ENCODE results near the gene PTMA. TPM values are rescaled to one million over a fixed set of nuclear protein-coding genes. Genes with fewer than 3 reads are reported as not detected.
"Not testable (repeated sequence)": the region's sequence is repeated elsewhere in the genome, so short reads cannot be mapped to it uniquely, and the experiment has no call there.

Gene PTMA
- polyA plus RNA-seq, 4 donors: 1,019 to 2,156 (median 1,113) TPM

GRCh38 chr2:231745303-231746038 lies 37.1 kb downstream of the PTMA start:
- FAIRE-seq: no peak
- H3K4me3 ChIP-seq (ENCODE audit: low read depth in 1 of 3, low read length in 3 of 3): no peak overlapping the region
- no peaks in the 10 kb centered on the region for H3K36me3 ChIP-seq (ENCODE audit: control insufficient read depth in 3 of 3, insufficient read depth in 2 of 3, low read depth in 1 of 3, low read length in 3 of 3)
- H3K9me3 ChIP-seq (ENCODE audit: control insufficient read depth in 2 of 2, insufficient read depth in 1 of 2, low read depth in 1 of 2, low read length in 1 of 2): no peaks in the 10 kb centered on the region
- H3K4me1 ChIP-seq (ENCODE audit: control insufficient read depth in 3 of 3, insufficient read depth in 2 of 3, low read depth in 1 of 3, low read length in 2 of 3): no peaks in the 10 kb centered on the region
- H3K27me3 ChIP-seq (ENCODE audit: control insufficient read depth in 3 of 3, insufficient read depth in 3 of 3, low read length in 3 of 3): no peaks in the 10 kb centered on the region
- WGBS, 3 donors: 80 to 87% (median 86%) methylated on average over 6 of the region's 6 CpGs
- H3K27ac ChIP-seq (ENCODE audit: low read depth in 1 of 3, low read length in 2 of 3): no peak overlapping the region
- DNase-seq: no peak

- H3K27ac ChIP-seq (ENCODE audit: low read depth in 1 of 3, low read length in 2 of 3); H3K4me1 ChIP-seq (ENCODE audit: control insufficient read depth in 3 of 3, insufficient read depth in 2 of 3, low read depth in 1 of 3, low read length in 2 of 3); FAIRE-seq; H3K27me3 ChIP-seq (ENCODE audit: control insufficient read depth in 3 of 3, insufficient read depth in 3 of 3, low read length in 3 of 3); H3K9me3 ChIP-seq (ENCODE audit: control insufficient read depth in 2 of 2, insufficient read depth in 1 of 2, low read depth in 1 of 2, low read length in 1 of 2); H3K4me3 ChIP-seq (ENCODE audit: low read depth in 1 of 3, low read length in 3 of 3); H3K36me3 ChIP-seq (ENCODE audit: control insufficient read depth in 3 of 3, insufficient read depth in 2 of 3, low read depth in 1 of 3, low read length in 3 of 3): not testable (repeated sequence)
- DNase-seq: peak in 1 of 2 donors; percentile 25
- 51 to 71% (median 62%) methylated on average over 6 of the region's 6 CpGs for WGBS, 3 donors
Measured at GRCh38 chr2:231748153-231748896, 40.0 kb downstream of the PTMA start.

GRCh38 chr2:231749016-231749415 lies 40.7 kb downstream of the PTMA start:
- not testable (repeated sequence) for H3K36me3 ChIP-seq (ENCODE audit: control insufficient read depth in 3 of 3, insufficient read depth in 2 of 3, low read depth in 1 of 3, low read length in 3 of 3); FAIRE-seq; H3K4me3 ChIP-seq (ENCODE audit: low read depth in 1 of 3, low read length in 3 of 3); H3K9me3 ChIP-seq (ENCODE audit: control insufficient read depth in 2 of 2, insufficient read depth in 1 of 2, low read depth in 1 of 2, low read length in 1 of 2); H3K27ac ChIP-seq (ENCODE audit: low read depth in 1 of 3, low read length in 2 of 3); H3K4me1 ChIP-seq (ENCODE audit: control insufficient read depth in 3 of 3, insufficient read depth in 2 of 3, low read depth in 1 of 3, low read length in 2 of 3); H3K27me3 ChIP-seq (ENCODE audit: control insufficient read depth in 3 of 3, insufficient read depth in 3 of 3, low read length in 3 of 3); DNase-seq
- WGBS, 3 donors: 90 to 96% (median 90%) methylated on average over 10 of the region's 10 CpGs

- no peak for DNase-seq
- Histone ChIP-seq H3K4me1 (ENCODE audit: control insufficient read depth in 3 of 3, insufficient read depth in 2 of 3, low read depth in 1 of 3, low read length in 2 of 3) (no peaks in the 10 kb centered on the region), H3K36me3 (ENCODE audit: control insufficient read depth in 3 of 3, insufficient read depth in 2 of 3, low read depth in 1 of 3, low read length in 3 of 3) (no peaks in the 10 kb centered on the region), H3K27me3 (ENCODE audit: control insufficient read depth in 3 of 3, insufficient read depth in 3 of 3, low read length in 3 of 3) (no peaks in the 10 kb centered on the region), H3K27ac (ENCODE audit: low read depth in 1 of 3, low read length in 2 of 3) (no peak overlapping the region), H3K4me3 (ENCODE audit: low read depth in 1 of 3, low read length in 3 of 3) (no peak overlapping the region), H3K9me3 (ENCODE audit: control insufficient read depth in 2 of 2, insufficient read depth in 1 of 2, low read depth in 1 of 2, low read length in 1 of 2) (no peaks in the 10 kb centered on the region)
- 90 to 92% (median 90%) methylated on average over 4 of the region's 4 CpGs for WGBS, 3 donors
- no peak for FAIRE-seq
Measured at GRCh38 chr2:231751042-231751815, 42.9 kb downstream of the PTMA start.

GRCh38 chr2:231752061-231752460 lies 43.7 kb downstream of the PTMA start:
- no peak overlapping the region for H3K27ac ChIP-seq (ENCODE audit: low read depth in 1 of 3, low read length in 2 of 3)
- H3K9me3 ChIP-seq (ENCODE audit: control insufficient read depth in 2 of 2, insufficient read depth in 1 of 2, low read depth in 1 of 2, low read length in 1 of 2): no peaks in the 10 kb centered on the region
- H3K4me1 ChIP-seq (ENCODE audit: control insufficient read depth in 3 of 3, insufficient read depth in 2 of 3, low read depth in 1 of 3, low read length in 2 of 3): no peaks in the 10 kb centered on the region
- WGBS, 3 donors: 34 to 57% (median 41%) methylated on average over 2 of the region's 2 CpGs
- H3K27me3 ChIP-seq (ENCODE audit: control insufficient read depth in 3 of 3, insufficient read depth in 3 of 3, low read length in 3 of 3): no peaks in the 10 kb centered on the region
- no peak overlapping the region for H3K4me3 ChIP-seq (ENCODE audit: low read depth in 1 of 3, low read length in 3 of 3)
- no peaks in the 10 kb centered on the region for H3K36me3 ChIP-seq (ENCODE audit: control insufficient read depth in 3 of 3, insufficient read depth in 2 of 3, low read depth in 1 of 3, low read length in 3 of 3)
- FAIRE-seq (no peak), DNase-seq (no peak)

GRCh38 chr2:231761735-231762134 lies 53.4 kb downstream of the PTMA start:
- DNase-seq (no peak), FAIRE-seq (no peak)
- H3K36me3 ChIP-seq (ENCODE audit: control insufficient read depth in 3 of 3, insufficient read depth in 2 of 3, low read depth in 1 of 3, low read length in 3 of 3): no peaks in the 10 kb centered on the region
- H3K4me3 ChIP-seq (ENCODE audit: low read depth in 1 of 3, low read length in 3 of 3): no peak overlapping the region
- no peaks in the 10 kb centered on the region for H3K4me1 ChIP-seq (ENCODE audit: control insufficient read depth in 3 of 3, insufficient read depth in 2 of 3, low read depth in 1 of 3, low read length in 2 of 3)
- H3K27ac ChIP-seq (ENCODE audit: low read depth in 1 of 3, low read length in 2 of 3): no peak overlapping the region
- H3K27me3 ChIP-seq (ENCODE audit: control insufficient read depth in 3 of 3, insufficient read depth in 3 of 3, low read length in 3 of 3): no peaks in the 10 kb centered on the region
- H3K9me3 ChIP-seq (ENCODE audit: control insufficient read depth in 2 of 2, insufficient read depth in 1 of 2, low read depth in 1 of 2, low read length in 1 of 2): no peaks in the 10 kb centered on the region
- 87 to 95% (median 92%) methylated on average over 2 of the region's 2 CpGs for WGBS, 3 donors

Other genes starting within 250 kb of the PTMA start
- 100 to 1,000 TPM in 3 of 4 donors, 10 to 100 TPM in 1; 89.2 to 493 (median 192) TPM for gene NCL, start 244.0 kb upstream of the PTMA start, polyA plus RNA-seq
- gene NMUR1, start 178.1 kb upstream of the PTMA start, polyA plus RNA-seq: 1 to 10 TPM in 1 of 4 donors, under 1 TPM in 2, not detected in 1; 0.60 to 1.4 (median 0.81) TPM
- gene TEX44, start 115.7 kb upstream of the PTMA start, polyA plus RNA-seq: not detected
- gene PDE6D, start 72.8 kb downstream of the PTMA start, polyA plus RNA-seq: 10 to 100 TPM; 13.2 to 28.1 (median 25.6) TPM
- 10 to 100 TPM in 3 of 4 donors, 1 to 10 TPM in 1; 9.5 to 36.4 (median 16.2) TPM for gene COPS7B, start 77.9 kb downstream of the PTMA start, polyA plus RNA-seq
- under 1 TPM in 2 of 4 donors, not detected in 2; 0.13 to 0.50 TPM for gene NPPC, start 217.9 kb downstream of the PTMA start, polyA plus RNA-seq